SK-N-MC (cell line): ENCODE measurements around the gene CMSS1.

Experiments used
- DNase-seq: peaks from one replicate; pipeline ENCODE4 v3.0.0-alpha.2; 2011; ENCODE audit warnings: low read depth, low spot score
- H3K27ac ChIP-seq: fragments of 200-600 bp; sonication (generic); 2 replicates; pipeline ENCODE4 v1.5.1; 2016; ENCODE audit warnings: mixed run types
- H3K36me3 ChIP-seq: fragments of 200-600 bp; sonication (generic); 2 replicates; pipeline ENCODE4 v1.6.1; 2017; ENCODE audit warnings: antibody characterized with exemption, low read length, mixed read lengths; ENCODE audit not compliant: insufficient read depth
- H3K4me3 ChIP-seq: fragments of 200-600 bp; sonication (generic); 2 replicates; pipeline ENCODE4 v1.5.1; 2016
- H3K9ac ChIP-seq: fragments of 200-600 bp; sonication (generic); 2 replicates; pipeline ENCODE4 v1.8.0; 2017; ENCODE audit warnings: mixed run types, mixed read lengths; ENCODE audit not compliant: insufficient read length
- H3K9me3 ChIP-seq: fragments of 200-600 bp; sonication (generic); 2 replicates; pipeline ENCODE4 v1.6.1; 2017; ENCODE audit warnings: low read depth, mild to moderate bottlenecking, antibody characterized with exemption, low read length, moderate library complexity, mixed read lengths
- EZH2 ChIP-seq: fragments of 200-600 bp; sonication (generic); IDR thresholded peaks from one replicate; pipeline ENCODE4 v1.6.1; 2017; ENCODE audit warnings: antibody characterized with exemption
- FOXP2 ChIP-seq: optimal IDR thresholded peaks from 2 replicates; pipeline ENCODE3; 2011; ENCODE audit warnings: mild to moderate bottlenecking, moderate library complexity; ENCODE audit not compliant: insufficient read depth; ENCODE audit errors: extremely low read length, control extremely low read depth
- POLR2AphosphoS5 ChIP-seq: IDR thresholded peaks from 2 replicates; pipeline ENCODE4 v1.6.1; 2012; ENCODE audit warnings: mild to moderate bottlenecking, low read depth, low read length, borderline replicate concordance

The CMSS1 gene

DNA sequence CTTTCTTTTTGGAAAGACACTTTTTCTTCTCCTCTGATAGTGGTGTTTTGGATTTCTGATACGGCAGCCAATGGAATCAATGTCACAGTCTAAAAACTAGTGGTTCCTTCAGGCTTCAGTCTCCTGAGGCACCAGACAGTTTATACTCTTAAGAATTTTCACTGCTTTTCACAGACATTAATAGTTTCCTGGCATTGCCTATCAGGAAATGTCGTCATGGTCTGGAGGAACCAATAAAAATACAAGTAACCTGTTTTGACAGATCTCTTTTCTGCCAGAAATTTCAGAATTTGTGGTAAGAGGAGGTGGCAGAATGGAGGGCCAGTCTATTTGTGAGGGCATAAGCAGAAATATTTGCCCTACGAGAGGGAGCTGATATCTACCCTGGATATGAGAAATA lies 251.8 kb downstream of the CMSS1 start:
- TF ChIP-seq POLR2AphosphoS5 (no peak), EZH2 (no peak)
- Histone ChIP-seq H3K36me3 (no peaks in the 10 kb centered on the region), H3K9me3 (no peaks in the 10 kb centered on the region), H3K9ac (no peak overlapping the region), H3K4me3 (peak overlapping the region; percentile 21; the same call in 1 of the 2 replicates), H3K27ac (no peak overlapping the region)
- DNase-seq = no peak

DNA sequence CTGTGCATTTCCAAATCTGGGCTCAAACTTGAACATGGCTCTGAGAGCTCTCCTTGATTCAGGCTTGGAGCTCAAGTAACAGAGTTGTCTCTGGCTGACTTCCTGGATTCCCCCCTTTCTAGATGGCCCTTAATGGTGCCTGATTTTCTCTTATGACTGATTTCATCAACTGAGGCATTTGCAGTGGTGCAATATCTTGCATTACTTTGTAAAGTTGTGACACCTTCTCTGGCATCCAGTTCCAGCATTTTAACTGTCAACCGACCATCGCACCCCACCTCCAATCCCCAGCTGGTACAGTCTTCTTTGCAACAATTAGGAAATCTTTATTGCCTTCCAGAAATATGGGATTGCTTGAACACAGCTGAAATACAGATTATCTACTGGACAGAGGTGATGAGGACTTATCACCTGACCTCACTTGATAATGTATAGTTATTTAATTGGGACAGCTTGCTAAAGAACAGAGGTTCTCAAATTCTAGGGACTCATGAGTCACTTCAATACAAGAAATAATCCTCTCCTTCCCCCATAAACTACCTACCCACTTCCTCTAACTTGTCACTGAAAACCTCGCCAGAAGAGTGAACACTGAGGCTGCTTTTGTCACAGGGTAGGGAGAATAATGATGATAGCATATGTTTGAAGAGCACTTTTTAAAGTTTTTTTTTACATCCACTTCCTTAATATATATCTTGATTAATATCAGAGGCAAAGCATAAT lies 254.8 kb downstream of the CMSS1 start:
- no peak overlapping the region for H3K27ac ChIP-seq
- H3K4me3 ChIP-seq = no peak overlapping the region
- DNase-seq = no peak
- H3K36me3 ChIP-seq = no peaks in the 10 kb centered on the region
- H3K9me3 ChIP-seq = no peaks in the 10 kb centered on the region
- H3K9ac ChIP-seq = no peak overlapping the region
- TF ChIP-seq EZH2 (no peak), POLR2AphosphoS5 (no peak), FOXP2 (no peak)

DNA sequence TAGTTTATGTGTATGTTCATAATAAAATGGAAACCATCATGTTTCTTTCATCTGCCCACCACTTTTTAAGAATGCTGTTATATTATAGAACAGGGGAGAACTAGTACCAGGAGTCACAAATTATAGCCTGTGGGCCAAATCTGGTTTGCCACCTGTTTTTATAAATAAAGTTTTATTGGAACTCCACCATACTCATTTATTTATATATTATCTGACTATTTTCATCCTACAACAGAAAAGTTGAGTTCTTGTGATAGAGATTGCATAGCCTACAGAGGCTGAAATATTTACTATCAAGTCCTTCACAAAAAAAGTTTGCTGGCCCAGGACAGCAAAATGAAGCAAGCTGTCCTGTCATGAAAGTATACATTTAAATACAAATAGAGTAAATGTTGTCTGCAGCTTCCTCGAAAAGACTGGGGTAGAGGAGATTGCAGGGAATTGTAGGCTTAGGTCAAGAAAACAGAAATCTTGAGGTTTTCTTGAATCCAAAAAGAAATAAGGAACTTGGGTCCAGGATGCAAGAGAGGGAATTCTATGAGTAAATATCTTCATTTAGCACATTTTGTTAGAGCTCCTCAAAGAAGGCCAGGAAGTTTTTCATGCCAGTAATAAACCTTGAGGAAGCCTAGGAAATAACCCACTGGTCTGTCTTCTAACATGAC lies 255.5 kb downstream of the CMSS1 start:
- Histone ChIP-seq H3K4me3 (peak overlapping the region; percentile 61), H3K36me3 (no peaks in the 10 kb centered on the region), H3K9me3 (no peaks in the 10 kb centered on the region), H3K9ac (no peak overlapping the region), H3K27ac (peak overlapping the region; percentile 75; the same call in 1 of the 2 replicates)
- TF ChIP-seq EZH2 = no peak
- no peak for TF ChIP-seq POLR2AphosphoS5
- TF ChIP-seq FOXP2 = no peak
- DNase-seq = no peak

DNA sequence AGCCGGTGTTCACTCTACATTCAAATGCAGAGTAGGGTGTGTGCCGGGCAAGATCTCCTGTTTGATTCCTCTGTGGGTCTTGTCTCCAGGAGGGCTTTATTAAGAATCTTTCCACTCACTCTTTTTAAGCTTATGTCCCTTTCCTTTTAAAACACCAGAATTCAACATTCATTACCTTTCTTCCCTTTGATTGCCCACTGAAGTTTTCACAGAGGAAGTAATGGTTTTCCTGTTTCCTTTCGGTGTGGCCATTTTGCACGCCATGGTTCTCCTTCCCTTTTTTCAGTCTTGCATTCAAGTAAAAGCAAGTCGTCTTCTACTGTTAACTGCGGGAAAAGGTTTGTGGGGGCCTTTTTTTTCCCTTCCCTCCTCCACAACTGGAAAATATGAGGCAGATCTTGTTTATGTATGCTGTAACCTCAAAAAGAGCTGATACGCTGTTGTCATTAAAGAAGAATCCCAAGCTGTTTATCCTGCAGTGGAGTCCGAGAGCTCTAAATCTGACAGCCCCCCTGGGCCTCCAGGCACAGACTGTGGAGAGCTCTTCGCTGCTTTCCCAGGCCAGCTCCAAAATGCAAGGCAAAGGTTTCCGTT lies 256.1 kb downstream of the CMSS1 start:
- DNase-seq = peak; percentile 42
- Histone ChIP-seq H3K9ac (peak overlapping the region; percentile 32), H3K27ac (peak overlapping the region; percentile 75; the same call in 1 of the 2 replicates), H3K4me3 (peak overlapping the region; percentile 61), H3K36me3 (no peaks in the 10 kb centered on the region), H3K9me3 (no peaks in the 10 kb centered on the region)
- TF ChIP-seq POLR2AphosphoS5 (no peak), EZH2 (no peak), FOXP2 (no peak)

DNA sequence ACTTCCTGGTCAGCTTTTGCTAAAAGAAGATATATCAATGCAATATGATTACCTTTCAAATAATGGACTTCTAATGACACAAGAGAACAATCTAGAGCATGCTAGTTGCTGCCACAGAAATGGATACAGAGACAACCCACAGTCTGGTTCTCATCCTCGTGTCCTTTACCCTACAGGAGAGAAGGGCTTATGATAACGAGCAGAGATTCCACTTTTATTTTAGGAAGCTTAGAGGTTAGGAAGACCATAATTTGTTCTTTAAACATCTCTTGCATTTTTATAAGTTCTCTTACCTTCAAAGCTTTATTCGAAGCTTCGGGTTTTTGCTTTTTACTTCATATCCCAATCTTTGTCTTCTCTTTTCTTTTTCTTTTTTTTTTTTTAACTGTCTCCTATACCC lies 257.5 kb downstream of the CMSS1 start:
- DNase-seq = no peak
- TF ChIP-seq POLR2AphosphoS5 = no peak
- no peak for TF ChIP-seq EZH2
- TF ChIP-seq FOXP2 = no peak
- no peak overlapping the region for H3K4me3 ChIP-seq
- no peaks in the 10 kb centered on the region for H3K36me3 ChIP-seq
- no peaks in the 10 kb centered on the region for H3K9me3 ChIP-seq
- no peak overlapping the region for H3K9ac ChIP-seq
- H3K27ac ChIP-seq = no peak overlapping the region

DNA sequence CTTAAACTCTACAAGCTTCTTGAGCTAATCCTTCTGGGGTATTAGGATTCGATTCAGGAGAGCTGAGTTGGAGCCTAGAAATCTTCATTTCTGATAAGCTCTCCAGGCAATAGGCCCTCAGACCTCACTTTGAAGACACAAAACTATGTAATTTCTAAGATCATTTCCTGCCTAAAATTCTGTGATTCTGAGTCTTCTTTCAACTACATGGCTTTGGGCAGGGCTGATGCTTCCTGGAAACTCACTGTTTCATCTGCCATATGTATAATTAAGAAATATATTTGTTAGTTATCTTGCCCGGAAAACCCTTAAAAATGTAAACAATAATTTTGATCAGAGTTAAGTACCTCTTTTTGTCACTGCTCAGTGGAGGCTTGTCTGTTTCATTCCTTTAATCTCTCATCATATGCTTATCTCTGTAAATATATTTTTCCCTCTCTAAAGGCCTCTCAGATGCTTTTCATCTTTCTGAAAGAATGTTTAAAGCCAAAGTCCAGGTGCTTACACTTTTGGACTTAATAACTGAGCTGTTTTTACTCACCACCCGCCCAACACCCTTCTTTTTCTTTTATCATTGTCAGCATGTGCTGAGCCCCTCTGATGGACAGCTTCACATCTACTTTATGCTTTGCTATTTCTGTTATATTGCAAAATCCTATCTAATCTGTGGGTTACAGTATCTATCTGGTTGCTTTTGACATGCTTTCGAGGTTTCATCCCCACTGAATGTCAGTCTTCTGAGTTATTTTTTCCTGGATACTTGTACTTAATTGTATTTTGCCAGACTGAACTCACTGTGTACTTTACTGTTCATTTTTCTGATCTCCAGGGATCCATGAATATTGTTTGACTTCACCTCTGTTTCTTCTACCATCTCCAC lies 258.4 kb downstream of the CMSS1 start:
- no peak for TF ChIP-seq POLR2AphosphoS5
- TF ChIP-seq FOXP2 = no peak
- no peak for TF ChIP-seq EZH2
- no peak overlapping the region for H3K9ac ChIP-seq
- no peaks in the 10 kb centered on the region for H3K36me3 ChIP-seq
- no peak overlapping the region for H3K4me3 ChIP-seq
- no peaks in the 10 kb centered on the region for H3K9me3 ChIP-seq
- H3K27ac ChIP-seq = no peak overlapping the region
- no peak for DNase-seq

DNA sequence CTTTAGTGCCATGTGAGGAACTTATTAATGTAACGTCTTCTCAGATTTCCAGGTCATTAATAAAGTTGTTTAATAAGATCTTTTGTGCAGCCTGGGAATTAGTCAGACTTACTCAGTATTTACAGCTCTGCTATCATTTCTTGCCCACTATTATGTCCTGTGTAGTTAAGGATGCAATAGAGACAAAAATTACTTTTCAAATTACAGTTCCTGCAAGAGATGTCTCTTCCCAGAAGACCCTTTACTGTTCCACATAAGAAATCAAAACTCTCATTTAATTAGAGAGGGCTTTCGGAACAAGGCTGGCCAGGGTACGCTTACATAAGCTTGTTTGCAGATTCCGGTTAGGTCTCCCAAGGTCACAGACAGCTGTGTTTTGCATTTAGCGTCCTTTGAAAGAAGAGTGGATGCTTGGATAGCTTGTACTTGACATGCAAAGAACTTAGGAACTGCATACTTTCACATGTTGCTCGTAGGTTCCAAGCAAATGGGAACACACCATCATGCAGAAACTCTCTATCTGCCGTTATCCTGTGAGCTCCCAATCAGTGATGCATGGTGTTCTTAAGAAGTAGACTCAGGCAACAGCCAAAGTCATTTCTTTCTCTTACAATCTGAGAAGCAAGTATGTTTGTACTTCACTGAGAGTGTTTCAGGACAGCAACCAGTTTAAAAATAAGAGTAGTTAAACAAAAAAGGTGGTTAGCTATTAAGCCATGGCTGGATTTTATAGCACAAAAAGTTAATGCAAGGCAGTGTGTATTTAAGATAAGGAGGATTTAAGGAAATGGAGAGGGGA lies 259.3 kb downstream of the CMSS1 start:
- DNase-seq = no peak
- no peaks in the 10 kb centered on the region for H3K9me3 ChIP-seq
- no peaks in the 10 kb centered on the region for H3K36me3 ChIP-seq
- H3K9ac ChIP-seq = no peak overlapping the region
- no peak overlapping the region for H3K27ac ChIP-seq
- no peak overlapping the region for H3K4me3 ChIP-seq
- TF ChIP-seq POLR2AphosphoS5 (no peak), FOXP2 (no peak), EZH2 (no peak)
